Activated CD8-positive, alpha-beta T cell treated with anti-CD3 and anti-CD28 coated beads for 36 hours (primary cell): Measurements from ENCODE around the gene LAGE3. TPM values are rescaled to one million over a fixed set of nuclear protein-coding genes. Genes with fewer than 3 reads are reported as not detected.

Experiments
- ATAC-seq: fragments of 200-7000 bp; cut with Tn5 transposase; one replicate; pipeline ENCODE4 v1.10.0; 2021; ENCODE audit warnings: mild to moderate bottlenecking, moderate library complexity
- CTCF ChIA-PET: fragments of 350-600 bp; sonication (Branson Sonifier 250); formaldehyde crosslinking; loops from one replicate; lab custom pipeline; 2021; ENCODE audit warnings: antibody characterized with exemption; lab: Charles Lee
- POLR2A ChIA-PET: fragments of 350-600 bp; sonication (Branson Sonifier 250); formaldehyde crosslinking; loops from one replicate; lab custom pipeline; 2021; ENCODE audit warnings: antibody characterized with exemption; lab: Charles Lee
- DNase-seq: peaks from one replicate; pipeline ENCODE4 v3.0.0-alpha.2; 2020
- H3K27ac Mint-ChIP-seq: one replicate; pipeline ENCODE4 v1.8.0; 2021; ENCODE audit warnings: mild to moderate bottlenecking, mixed read lengths
- H3K27me3 Mint-ChIP-seq: one replicate; pipeline ENCODE4 v1.8.0; 2021; ENCODE audit warnings: mixed read lengths
- H3K36me3 Mint-ChIP-seq: one replicate; pipeline ENCODE4 v1.8.0; 2021; ENCODE audit warnings: low read depth, mixed read lengths
- H3K4me1 Mint-ChIP-seq: one replicate; pipeline ENCODE4 v1.8.0; 2021; ENCODE audit warnings: low read depth, mixed read lengths
- H3K4me3 Mint-ChIP-seq: one replicate; pipeline ENCODE4 v1.8.0; 2021; ENCODE audit warnings: mild to moderate bottlenecking, moderate library complexity, mixed read lengths
- H3K9me3 Mint-ChIP-seq: one replicate; pipeline ENCODE4 v1.8.0; 2021; ENCODE audit warnings: mixed read lengths
- CTCF ChIP-seq: fragments of 200-600 bp; IDR thresholded peaks from one replicate; pipeline ENCODE4 v1.8.0; 2022; ENCODE audit warnings: antibody characterized with exemption, mild to moderate bottlenecking
- intact Hi-C: fragments of 100-400 bp; cut with micrococcal nuclease; formaldehyde crosslinking; loops from one replicate; pipeline ENCODE4 v1.10.0; 2022
- total RNA-seq, 2 experiments: library from RNA; stranded (reverse); gene quantifications; one replicate each; pipeline ENCODE4 v1.2.3, GENCODE V29; 2021

LAGE3 gene
- total RNA-seq, 2 experiments from 2014 or later, result 49.8 to 50.1 TPM

GRCh38 chrX:154463611-154464220 lies 15.4 kb downstream of the LAGE3 start:
- Mint-ChIP-seq H3K4me1 (peaks cover 3% of the 10 kb centered on the region), H3K9me3 (no peaks in the 10 kb centered on the region), H3K4me3 (no peak overlapping the region), H3K36me3 (peaks cover 4% of the 10 kb centered on the region), H3K27me3 (no peaks in the 10 kb centered on the region), H3K27ac (no peak overlapping the region)
- POLR2A ChIA-PET, result interaction anchor here (2.7 kb wide), 1 partner anchor 64 kb away, joined by 9 read pairs; no protein-coding TSS in a partner anchor
- TF ChIP-seq CTCF, result no peak
- DNase-seq (no peak), ATAC-seq (no peak)
- CTCF ChIA-PET, result interaction anchor here (1.4 kb wide), 1 partner anchor 72 kb away, joined by 3 read pairs; no protein-coding TSS in a partner anchor
- intact Hi-C loops, result no loop called here

DNA sequence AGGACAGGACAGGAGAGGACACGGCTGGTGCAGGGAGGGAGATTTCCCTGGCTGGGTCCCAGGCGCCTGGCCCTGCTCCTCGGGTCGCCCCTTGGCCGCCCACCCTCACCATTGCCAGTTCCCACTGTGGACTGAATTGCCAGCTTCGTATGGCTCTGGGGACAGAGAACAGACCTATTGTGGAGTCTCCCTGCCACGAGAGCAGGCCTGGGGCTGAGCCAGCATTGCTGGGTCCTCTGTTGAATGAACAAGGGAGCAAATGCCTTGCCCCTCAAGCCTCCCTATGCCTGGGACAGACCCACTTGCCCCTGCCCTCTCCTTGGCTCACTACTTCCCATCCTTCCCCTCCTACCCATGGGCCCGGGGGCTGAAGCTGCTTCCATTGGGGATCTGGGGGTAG lies 16.7 kb downstream of the LAGE3 start:
- POLR2A ChIA-PET, result no interaction called here
- TF ChIP-seq CTCF, result no peak
- no peak overlapping the region for H3K27ac Mint-ChIP-seq
- H3K9me3 Mint-ChIP-seq, result no peaks in the 10 kb centered on the region
- CTCF ChIA-PET, result interaction anchor here (1.0 to 1.4 kb wide), 2 partner anchors 13 to 73 kb away, joined by 3 read pairs; no protein-coding TSS in a partner anchor
- ATAC-seq, result no peak
- peaks cover 4% of the 10 kb centered on the region for H3K36me3 Mint-ChIP-seq
- peaks cover 4% of the 10 kb centered on the region for H3K4me1 Mint-ChIP-seq
- H3K27me3 Mint-ChIP-seq, result no peaks in the 10 kb centered on the region
- intact Hi-C loops, result no loop called here
- DNase-seq, result no peak
- H3K4me3 Mint-ChIP-seq, result no peak overlapping the region

GRCh38 chrX:154460326-154460725 lies 18.8 kb downstream of the LAGE3 start:
- CTCF ChIA-PET, result no interaction called here

GRCh38 chrX:154459832-154460231 lies 19.2 kb downstream of the LAGE3 start:
- intact Hi-C loops, result no loop called here
- peaks cover 4% of the 10 kb centered on the region for H3K36me3 Mint-ChIP-seq
- ChIA-PET POLR2A (interaction anchor here (1.1 to 1.2 kb wide), 2 partner anchors 15 to 27 kb away, joined by 3 read pairs; partner anchors contain the start of gene UBL4A), CTCF (no interaction called here)
- no peak for ATAC-seq
- peak overlapping the region; percentile 79 for H3K4me3 Mint-ChIP-seq
- no peaks in the 10 kb centered on the region for H3K27me3 Mint-ChIP-seq
- H3K4me1 Mint-ChIP-seq, result peaks cover 6% of the 10 kb centered on the region
- no peak for TF ChIP-seq CTCF
- DNase-seq, result no peak
- no peak overlapping the region for H3K27ac Mint-ChIP-seq
- no peaks in the 10 kb centered on the region for H3K9me3 Mint-ChIP-seq

More at GRCh38 chrX:154460326-154460725, 18.8 kb downstream of the LAGE3 start:
- intact Hi-C loops, result no loop called here
- Mint-ChIP-seq H3K4me3 (peak overlapping the region; percentile 79), H3K27ac (no peak overlapping the region), H3K36me3 (peaks cover 4% of the 10 kb centered on the region), H3K4me1 (peaks cover 6% of the 10 kb centered on the region), H3K9me3 (no peaks in the 10 kb centered on the region), H3K27me3 (no peaks in the 10 kb centered on the region)
- POLR2A ChIA-PET, result interaction anchor here (1.1 to 1.2 kb wide), 2 partner anchors 15 to 26 kb away, joined by 3 read pairs; partner anchors contain the start of gene UBL4A
- no peak for TF ChIP-seq CTCF
- ATAC-seq (no peak), DNase-seq (no peak)
